ENCODE measurements around the gene RCL1. TPM values are rescaled to one million over a fixed set of nuclear protein-coding genes. Genes with fewer than 3 reads are reported as not detected.

RCL1 gene
- total RNA-seq, 1 experiment from 2014 or later, result 34.4 TPM

DNA sequence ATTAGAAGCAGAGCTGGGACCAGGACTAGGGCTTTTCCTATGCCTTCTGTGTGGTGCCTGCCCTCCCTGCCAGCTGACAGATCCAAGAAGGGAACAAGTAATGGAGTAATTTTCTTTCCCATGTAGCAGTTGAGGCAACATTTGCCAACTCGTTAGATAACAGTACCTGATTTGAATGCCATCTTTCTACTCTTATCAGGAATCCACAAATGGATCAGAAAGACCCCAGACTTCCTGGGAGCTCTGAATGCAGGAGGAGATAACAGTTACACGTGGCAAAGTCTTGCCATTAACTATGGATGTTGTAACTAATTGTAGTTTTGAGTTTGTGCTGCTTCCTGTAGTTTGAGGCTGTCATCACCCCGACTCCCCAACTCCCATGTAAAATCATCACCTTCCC lies 39.2 kb downstream of the RCL1 start:
- Histone ChIP-seq H2BK20ac (ENCODE audit: low read depth, low read length, poor library complexity, severe bottlenecking) (no peak overlapping the region), H3K79me2 (ENCODE audit: insufficient read depth, low read length) (no peaks in the 10 kb centered on the region), H4K91ac (ENCODE audit: insufficient read length, low read depth, low read length) (no peak overlapping the region), H4K5ac (ENCODE audit: insufficient read length, low read depth, low read length) (no peak overlapping the region), H3K9ac (ENCODE audit: extremely low read depth, insufficient read length, low read length) (no peak overlapping the region), H3K27ac (ENCODE audit: insufficient read length, low read depth, low read length) (no peak overlapping the region), H2BK5ac (ENCODE audit: insufficient read length, low read length) (no peak overlapping the region), H3K27me3 (ENCODE audit: insufficient read depth, low read length) (no peaks in the 10 kb centered on the region), H3K18ac (ENCODE audit: insufficient read length, low read depth, low read length) (no peak overlapping the region), H3T11ph (ENCODE audit: low read length) (no peak overlapping the region), H3K4me2 (ENCODE audit: insufficient read depth, insufficient read length, low read length) (no peak overlapping the region), H3K23me2 (ENCODE audit: insufficient read length, low read depth, low read length, poor library complexity, severe bottlenecking) (no peaks in the 10 kb centered on the region), H2BK12ac (ENCODE audit: insufficient read length, low read depth, low read length) (no peak overlapping the region), H3K4ac (ENCODE audit: low read depth, low read length) (no peak overlapping the region), H4K8ac (replicated peaks; ENCODE audit: insufficient read length, low read depth, low read length) (no peak overlapping the region), H3K79me1 (ENCODE audit: insufficient read depth, low read depth, low read length, poor library complexity, severe bottlenecking) (no peaks in the 10 kb centered on the region), H3K23ac (ENCODE audit: insufficient read length, low read depth, low read length) (no peak overlapping the region), H2AFZ (ENCODE audit: low read length) (no peak overlapping the region), H3K14ac (ENCODE audit: insufficient read depth, low read length) (no peak overlapping the region), H2BK15ac (ENCODE audit: low read depth, low read length) (no peak overlapping the region), H3K4me1 (ENCODE audit: insufficient read depth, low read length) (no peaks in the 10 kb centered on the region), H3K56ac (ENCODE audit: insufficient read length, low read depth, low read length) (no peak overlapping the region), H3K9me3 (ENCODE audit: control insufficient read depth, low read depth, low read length) (no peaks in the 10 kb centered on the region), H2AK5ac (ENCODE audit: insufficient read length, low read length) (no peak overlapping the region), H2BK120ac (ENCODE audit: low read depth, low read length, poor library complexity, severe bottlenecking) (no peak overlapping the region), H4K20me1 (ENCODE audit: control insufficient read depth, insufficient read depth, insufficient read length) (no peaks in the 10 kb centered on the region)
- no peak overlapping the region for H3K4me3 Mint-ChIP-seq
- no peaks in the 10 kb centered on the region for H3K9me3 Mint-ChIP-seq
- WGBS (ENCODE audit: extremely low coverage, insufficient read length, low lambda C conversion rate), result no CpG with 5 or more reads among the region's 3 CpGs
- H3K27me3 Mint-ChIP-seq (ENCODE audit: low read depth), result no peaks in the 10 kb centered on the region
- peaks cover 2 to 32% (median 17%) of the 10 kb centered on the region in 3 experiments; a peak in 6 of 7 replicates for H3K36me3 Mint-ChIP-seq (ENCODE audit: insufficient read depth in 1 of 3, low read depth in 3 of 3)
- TF ChIP-seq, protein P1, sequence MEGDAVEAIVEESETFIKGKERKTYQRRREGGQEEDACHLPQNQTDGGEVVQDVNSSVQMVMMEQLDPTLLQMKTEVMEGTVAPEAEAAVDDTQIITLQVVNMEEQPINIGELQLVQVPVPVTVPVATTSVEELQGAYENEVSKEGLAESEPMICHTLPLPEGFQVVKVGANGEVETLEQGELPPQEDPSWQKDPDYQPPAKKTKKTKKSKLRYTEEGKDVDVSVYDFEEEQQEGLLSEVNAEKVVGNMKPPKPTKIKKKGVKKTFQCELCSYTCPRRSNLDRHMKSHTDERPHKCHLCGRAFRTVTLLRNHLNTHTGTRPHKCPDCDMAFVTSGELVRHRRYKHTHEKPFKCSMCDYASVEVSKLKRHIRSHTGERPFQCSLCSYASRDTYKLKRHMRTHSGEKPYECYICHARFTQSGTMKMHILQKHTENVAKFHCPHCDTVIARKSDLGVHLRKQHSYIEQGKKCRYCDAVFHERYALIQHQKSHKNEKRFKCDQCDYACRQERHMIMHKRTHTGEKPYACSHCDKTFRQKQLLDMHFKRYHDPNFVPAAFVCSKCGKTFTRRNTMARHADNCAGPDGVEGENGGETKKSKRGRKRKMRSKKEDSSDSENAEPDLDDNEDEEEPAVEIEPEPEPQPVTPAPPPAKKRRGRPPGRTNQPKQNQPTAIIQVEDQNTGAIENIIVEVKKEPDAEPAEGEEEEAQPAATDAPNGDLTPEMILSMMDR (conservative IDR thresholded peaks at IDR 0.05), result no peak
- H3K27ac Mint-ChIP-seq, result peak overlapping the region in 2 of 3 experiments; percentile 30 to 66; a peak in 2 of 7 replicates
- no peak for DNase-seq
- H3K4me1 Mint-ChIP-seq, result peaks cover 6 to 8% of the 10 kb centered on the region in 2 experiments; a peak in 3 of 4 replicates
